Glomerular visceral epithelial cell (primary cell): ENCODE data around the gene AHI1.

Experiments
- DNase-seq: peaks from one replicate; pipeline ENCODE4 v3.0.0-alpha.2; 2016; ENCODE audit errors: extremely low spot score

The AHI1 gene

DNA sequence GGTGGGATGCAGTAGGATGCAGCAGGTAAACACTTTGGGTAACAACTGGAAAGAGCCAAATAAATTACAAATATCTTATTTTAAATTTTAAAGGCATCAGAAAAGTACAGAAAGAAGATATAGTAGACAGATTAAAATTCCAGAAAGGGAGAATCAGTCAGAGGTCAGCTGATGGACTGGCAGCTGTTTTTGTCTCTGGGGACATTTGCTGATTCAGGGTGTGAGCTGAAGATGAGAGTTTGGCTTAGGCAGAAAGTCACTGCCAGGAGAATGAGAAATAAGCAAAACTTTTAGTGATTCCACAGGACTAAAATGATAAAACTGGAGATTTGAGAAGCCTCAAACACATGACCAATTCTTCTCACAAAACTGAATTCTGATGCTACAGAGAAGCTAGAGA is 39.5 kb downstream of the AHI1 start:
- DNase-seq: no peak

DNA sequence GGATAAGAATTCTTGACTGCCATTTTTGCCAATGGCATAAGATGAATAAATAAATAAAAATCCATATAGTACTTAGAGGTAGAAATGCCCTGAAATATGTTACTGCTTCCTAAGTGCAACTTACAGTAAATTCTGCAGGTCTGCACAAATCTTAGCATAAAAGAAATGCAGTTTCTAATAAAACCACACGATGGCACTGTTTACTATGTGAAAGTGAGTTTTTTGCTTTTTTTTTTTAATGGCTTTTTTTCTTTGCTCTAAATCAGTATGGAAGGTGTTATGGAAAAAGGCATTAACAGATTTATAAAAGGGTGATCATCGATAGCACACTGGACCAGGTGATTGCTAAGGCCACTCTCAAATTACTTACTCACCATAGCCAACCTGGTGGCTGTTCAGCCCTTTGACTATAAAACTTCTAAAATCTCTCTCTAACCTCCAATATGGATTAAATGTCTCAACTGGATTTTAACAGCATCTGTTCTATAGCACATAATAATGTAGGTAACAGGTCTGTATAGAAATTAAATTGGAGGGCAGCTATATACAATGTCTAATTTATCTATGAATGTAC is 45.8 kb downstream of the AHI1 start:
- peak; percentile 46 for DNase-seq

DNA sequence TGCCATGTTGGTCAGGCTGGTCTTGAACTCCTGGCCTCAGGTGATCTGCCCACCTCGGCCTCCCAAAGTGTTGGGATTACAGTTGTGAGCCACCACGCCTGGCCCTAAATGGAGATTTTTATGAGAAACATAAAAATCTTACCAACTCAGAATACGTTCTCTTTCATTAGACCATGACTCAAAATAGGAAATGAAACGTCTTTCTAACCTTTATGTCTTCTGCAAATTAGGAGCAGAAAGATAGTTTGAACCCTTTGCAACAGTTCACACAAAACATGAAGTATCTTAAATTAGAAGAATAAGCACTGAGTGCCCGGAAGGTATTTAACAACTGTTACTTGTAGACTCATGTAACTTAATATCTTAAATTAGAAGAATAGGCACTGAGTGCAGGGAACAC is 48.3 kb downstream of the AHI1 start:
- no peak for DNase-seq

DNA sequence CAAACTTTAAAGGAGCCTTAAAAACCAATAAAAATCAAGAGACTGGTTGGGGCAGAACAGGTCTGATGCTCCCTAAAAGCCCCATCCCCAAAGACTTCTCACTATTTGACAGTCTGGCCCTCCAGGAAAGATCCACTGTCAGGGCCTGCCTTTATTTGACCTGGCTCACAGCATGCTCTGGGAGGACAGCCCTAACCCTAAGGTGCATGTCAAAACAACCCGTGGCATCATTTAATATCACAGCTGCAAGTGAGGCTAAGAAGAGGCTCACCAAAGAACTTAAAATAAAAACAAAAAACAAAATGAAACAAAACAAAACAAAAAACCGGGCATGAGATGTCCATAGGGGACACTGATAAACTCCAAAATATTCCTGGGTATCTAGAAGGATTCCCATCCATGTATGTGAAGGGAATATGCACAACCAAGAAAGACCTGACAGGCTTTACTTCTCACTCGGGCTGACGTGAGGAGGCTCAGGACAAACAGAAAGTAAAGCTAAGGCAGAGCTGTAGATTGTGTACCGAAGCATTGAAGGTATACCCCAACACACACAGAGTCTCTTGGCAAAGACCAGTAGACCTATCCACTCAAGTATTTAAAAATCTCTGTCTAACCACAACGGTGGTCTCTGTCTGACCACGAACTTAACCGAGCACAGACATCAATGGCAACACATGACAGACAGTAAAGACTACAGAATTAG is 57.3 kb downstream of the AHI1 start:
- DNase-seq: no peak

DNA sequence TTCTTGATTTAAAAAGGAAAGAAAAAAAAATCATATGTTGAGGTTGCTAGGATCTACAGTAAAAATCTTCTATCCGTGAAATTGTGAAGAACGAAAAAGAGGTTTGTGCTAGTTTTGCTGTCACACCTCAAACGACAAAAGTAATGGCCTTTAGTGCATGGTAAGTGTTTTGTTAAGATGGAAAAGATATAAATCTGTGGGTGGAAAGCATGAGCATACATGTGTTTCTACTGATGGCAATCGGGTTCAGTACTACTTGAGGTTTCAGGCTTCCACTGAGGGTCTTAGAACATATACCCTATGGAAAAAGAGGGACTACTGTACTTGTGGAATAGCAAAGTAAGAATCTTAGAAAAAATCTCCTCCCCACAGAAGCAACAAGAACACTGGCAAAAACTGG is 58.0 kb downstream of the AHI1 start:
- no peak for DNase-seq

DNA sequence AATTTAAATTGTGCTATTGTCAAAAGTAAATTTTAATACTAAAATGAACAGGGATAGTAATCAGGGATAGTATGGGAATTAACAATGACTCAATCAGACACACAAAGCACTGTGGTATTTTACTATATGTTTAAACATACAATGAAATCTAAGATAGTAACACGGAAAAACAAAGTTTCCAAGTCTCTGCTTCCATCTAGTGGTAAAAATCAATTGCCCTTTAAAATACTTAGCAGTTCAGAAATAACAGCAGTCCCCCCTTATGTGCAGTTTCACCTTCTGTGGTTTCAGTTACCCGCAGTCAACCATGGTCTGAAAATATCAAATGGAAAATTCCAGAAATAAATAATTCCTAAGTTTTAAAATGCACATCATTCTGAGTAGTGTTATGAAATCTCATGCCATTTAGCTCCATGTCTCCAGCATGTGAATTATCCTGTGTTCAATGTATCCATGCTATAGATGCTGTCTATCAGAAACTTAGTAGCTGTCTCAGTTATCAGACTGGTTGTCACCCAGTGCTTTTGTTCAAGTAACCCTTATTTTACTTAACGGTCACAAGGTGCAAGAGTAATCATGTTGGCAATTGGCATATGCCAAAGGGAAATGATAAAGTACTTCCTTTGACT is 58.5 kb downstream of the AHI1 start:
- DNase-seq: peak; percentile 5

DNA sequence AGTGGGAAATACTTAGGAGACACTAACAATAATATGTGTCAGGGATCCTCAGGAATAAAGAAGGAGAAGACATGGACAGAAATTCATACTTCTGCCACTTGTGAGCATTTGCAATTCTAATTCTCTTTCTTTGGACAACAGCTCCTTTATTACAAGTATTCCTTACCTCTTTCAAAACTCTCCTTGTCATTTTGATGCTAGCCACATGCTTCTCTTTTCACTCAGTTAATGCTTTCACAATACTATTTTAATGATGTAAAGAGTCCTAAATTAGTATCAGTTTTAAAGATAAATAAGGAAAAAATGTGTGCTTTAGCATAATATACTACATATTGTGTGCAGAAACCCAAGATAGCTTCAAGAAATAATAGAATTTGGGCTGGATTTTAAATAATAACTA is 62.5 kb downstream of the AHI1 start:
- no peak for DNase-seq

DNA sequence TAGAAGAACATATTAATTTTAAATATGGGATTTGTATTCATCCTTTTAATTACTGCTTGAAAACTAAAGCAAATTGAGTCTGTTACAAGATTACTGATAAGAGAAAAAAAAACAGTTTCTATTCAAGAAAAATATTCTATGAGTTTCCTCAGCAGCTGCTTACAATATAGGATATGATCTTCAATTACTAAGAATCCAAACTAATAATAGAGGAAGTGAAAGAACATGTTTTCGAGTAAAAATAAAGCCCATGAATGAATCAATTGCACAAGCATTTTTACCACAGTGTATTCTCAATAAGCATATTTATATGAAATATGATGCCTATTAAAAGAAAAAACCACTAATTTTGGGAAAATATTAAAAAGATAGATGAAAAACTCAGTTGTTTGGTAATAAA is 63.4 kb downstream of the AHI1 start:
- no peak for DNase-seq

DNA sequence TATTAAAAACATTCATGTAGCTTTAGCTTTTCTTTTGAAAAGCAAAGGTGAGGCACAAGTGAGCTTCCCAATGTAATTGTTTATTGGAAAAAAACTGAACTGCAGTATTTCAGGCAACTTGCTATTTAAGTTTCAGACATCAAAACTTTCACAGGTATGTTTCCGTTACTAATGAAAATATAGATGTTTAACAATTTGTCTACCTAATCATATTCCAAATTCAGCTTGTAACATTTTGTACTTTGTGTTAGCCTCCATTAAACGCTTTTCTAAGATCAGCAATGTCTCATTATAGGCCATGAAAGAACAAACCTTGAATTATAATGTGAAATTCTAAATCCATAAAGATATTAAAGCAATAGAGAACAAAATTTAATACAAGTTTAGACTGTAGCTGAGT is 69.5 kb downstream of the AHI1 start:
- DNase-seq: no peak

DNA sequence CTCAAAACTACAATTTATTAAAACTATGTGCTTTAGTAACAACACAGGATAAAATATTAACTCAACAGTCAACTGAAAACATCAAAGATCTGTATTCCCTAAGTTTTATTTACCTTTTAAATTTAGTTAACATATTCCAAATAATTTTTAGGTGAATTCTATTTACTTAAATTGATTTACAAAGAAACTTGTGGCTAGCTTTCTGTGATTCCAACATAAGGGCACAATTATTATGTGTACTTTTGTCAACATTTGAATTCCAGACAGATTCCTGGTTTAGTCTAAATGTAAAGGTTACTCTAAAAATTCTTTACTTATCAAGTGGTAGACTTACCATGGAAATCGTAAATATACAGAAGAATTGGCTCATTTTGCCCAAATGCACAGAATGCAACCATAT is 70.7 kb downstream of the AHI1 start:
- DNase-seq: no peak

DNA sequence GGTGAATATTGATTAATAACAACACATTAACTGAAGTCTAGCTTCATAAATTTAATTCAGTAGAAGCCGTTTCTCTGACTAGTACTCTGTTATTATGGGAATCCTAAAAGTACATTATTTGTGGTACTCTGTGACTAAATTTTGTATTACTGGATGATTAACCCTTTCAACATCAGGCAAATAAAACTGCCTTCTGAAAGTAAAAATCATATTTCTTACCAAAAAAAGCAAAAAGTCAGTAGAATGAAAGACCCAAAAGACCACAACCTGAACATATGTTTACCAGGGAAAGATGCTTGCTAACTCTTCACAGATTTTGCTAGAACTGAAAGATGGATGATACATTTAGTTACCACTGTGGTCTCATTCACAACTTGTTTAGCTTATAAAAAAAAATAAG is 73.2 kb downstream of the AHI1 start:
- DNase-seq: no peak

DNA sequence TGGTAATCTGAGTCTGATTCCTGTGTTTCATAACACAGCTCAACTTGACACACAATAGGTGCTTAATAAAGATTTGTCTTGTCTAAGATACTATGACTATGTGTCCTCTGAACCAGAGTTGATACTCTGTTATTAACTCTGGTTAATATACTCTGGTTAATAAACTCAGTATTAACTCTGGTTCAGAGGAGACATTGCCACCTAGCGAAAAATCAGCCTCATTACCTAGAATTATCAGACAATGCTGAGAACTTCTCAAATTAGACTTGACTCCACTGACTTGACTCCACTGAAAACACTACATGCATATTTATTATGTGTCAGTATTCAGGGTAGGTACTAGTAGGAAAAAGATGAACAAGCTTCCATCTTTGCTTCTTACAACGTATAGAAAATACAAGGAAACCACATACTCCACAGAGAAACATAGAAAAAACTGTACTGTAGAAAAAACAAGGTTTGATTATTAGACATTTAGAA is 73.9 kb downstream of the AHI1 start:
- DNase-seq: peak; percentile 41

DNA sequence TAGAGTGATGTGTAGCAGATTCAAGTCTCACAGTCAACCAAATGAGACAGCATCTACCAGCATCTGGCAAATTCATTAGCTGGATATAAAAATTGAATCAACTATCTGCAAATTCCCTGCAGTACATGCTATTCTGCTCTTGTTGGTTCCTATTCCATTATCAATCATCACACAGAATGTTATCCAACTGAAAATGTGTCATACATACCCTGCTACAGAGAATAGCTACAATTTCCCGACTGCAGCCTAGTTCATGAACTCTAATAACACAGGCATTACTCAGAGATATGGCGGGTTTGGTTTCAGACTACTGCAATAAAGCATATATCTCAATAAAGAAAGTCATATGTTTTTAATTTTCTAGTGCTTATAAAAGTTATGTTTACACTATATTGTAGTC is 78.4 kb downstream of the AHI1 start:
- no peak for DNase-seq

DNA sequence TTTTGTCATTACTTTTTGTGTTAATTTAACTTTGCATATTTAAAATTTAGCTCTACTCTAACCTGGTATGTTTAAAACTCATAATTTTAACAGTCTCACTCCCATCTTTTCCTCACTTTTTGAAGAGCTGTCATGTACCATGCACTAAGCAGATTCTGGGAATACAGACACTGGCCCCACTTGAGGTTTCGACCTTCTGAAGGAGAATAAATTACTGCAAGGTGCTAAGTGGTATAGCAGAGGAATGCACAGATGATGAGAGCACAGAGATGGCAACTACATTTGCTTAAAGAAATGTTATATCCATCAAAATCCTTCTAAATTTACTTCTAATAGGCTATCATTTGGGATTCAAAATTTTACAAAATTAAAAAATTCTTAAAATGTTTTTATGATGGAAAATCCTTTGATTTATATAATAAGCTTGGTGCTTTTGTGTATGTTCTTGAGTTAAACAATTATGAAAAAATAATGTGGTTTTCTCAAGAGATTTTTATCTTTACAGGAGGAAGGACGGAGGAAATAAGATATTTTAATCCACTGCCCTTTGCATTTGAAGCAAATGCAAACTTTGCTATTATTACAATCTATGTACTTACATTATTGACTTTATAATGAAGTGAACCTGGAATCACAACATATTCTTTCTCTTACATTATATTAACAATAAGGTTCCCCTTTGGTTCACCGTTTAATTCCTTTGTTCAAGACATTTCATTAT is 79.3 kb downstream of the AHI1 start:
- no peak for DNase-seq

DNA sequence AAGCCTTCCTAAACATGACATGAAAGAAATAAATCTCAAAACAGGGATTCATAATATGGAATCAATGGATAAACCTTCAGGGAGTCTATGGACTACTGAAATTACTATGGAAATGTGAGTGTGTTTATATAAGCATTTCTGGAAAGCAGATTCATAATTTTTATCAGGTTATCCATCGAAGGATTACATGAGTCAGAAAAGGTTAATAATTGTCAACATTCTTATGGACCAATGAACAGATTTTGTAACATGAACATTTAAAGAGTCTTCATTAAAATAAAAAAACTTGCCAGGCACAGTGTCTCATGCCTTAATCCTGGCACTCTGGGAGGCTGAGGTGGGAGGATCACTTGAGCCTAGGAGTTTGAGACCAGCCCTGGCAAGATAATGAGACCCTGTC is 84.8 kb downstream of the AHI1 start:
- DNase-seq: peak; percentile 23

DNA sequence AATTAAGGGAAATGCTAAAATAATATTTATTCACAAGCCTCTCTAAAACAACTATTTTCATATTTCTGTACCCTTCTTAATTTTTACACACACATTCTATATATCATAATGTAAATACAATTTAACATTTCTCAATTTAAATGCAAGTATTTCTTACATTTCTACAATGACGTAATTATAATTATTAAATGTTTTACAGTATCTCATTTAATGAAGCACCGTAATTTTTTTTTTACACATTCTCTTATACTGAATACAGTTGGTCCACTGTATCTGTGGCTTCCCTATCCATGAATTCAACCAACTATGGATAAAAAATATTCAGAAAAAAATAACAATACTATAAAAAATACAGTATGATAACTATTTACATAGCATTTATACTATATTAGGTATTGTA is 85.7 kb downstream of the AHI1 start:
- no peak for DNase-seq

DNA sequence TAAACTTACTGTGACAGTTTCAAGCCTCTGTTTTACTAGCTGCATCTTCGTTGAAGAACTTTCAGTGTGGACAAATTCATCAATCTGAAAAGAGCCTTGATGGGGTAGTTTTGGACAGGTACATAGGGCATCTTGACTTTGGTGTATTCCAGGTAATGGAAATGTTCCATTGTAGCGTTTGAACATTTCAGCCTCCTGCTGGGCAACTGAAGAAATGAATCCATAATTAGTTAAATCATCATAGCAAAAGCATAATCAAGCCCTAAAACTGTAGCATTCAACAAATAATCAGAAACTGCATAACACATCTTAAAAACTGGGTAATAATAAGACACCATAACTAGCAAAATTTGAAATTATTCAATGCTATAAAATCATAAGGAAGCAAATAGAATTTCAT is 86.2 kb downstream of the AHI1 start:
- no peak for DNase-seq

DNA sequence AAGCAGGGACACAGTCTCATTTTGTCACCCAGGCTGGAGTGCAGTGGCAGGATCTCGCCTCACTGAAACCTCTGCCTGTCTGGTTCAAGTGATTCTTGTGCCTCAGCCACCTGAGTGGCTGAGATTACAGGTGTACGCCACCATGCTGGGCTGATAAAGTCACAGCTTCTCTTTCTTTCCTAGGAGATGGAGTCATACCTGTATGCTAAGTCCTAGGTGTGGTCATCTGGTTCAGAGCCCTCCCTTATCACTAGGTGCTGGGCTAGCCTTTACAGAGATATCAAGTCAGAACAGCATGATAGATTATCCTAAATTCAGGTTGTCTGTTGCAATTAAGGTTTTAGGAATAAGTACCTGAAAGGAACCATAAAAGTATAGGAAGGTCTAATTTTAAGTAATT is 86.7 kb downstream of the AHI1 start:
- no peak for DNase-seq

DNA sequence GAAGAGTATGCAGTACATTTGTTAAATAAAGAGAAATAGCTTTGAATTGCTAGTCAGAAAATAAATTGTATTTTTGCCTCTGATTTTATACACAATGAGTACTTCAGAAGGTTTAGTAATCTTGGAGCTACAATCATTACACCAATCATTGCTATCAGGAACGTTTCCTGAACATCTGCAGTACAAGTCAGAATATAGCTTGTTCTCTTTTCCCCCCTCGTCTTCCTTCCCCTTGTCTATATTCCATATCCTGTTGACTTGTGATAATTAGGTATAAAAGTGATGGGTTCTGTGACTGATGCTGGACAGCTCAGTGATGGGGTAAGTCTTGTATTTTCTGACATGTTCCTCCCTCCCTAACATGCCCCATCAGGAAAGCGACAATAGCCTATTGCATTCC is 94.0 kb downstream of the AHI1 start:
- DNase-seq: no peak

DNA sequence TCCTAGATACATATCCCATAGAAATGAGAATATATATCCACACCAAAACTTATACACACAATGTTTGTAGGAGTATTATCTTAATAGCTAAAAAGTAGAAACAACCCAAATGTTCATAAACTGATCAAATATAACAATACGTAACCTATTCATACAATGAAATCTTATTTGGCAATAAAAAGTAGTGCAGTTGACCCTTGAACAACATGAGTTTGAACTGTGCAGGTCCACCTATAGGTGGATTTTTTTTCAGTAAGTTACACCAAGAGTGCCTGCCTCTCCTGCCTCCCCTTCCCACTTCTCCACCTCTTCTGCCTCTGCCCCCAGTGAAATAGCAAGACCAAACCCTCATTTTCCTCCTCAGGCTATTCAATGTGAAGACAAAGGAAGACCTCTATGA is 95.2 kb downstream of the AHI1 start:
- DNase-seq: no peak

DNA sequence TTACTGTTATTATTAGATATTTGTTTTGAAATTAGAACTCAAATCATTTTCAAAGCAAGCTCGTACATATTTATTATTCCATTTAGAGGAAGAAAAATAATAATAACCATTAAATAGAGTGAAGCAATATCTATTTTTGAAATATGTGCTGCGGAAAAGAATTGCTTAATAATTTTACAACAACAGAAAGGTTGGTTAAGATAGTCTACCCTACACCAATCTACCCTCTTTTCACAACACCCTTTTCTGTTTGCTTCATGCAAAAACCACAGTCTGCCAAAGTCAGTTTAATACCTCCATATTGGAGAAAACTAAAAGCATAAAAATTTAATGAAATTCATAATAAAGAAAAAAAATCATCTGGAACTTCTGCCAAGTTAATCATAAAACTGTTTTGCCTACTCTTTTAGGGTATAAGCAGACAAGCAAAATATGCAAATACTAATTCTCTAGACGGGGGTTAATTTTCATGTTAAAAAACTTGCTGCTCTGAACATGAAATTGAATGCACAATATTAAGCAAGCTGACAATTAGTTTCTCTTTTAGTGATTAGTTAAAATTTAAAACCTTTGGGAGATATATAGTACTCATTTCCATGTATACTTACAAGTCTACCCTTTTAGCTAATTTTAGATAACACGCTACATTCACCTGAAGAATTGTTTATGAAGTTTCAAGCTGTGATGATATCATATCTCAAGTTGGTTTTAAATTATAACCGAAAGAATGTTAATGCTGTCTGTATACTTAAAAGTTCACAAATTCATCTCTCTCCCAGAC is 100.2 kb downstream of the AHI1 start:
- DNase-seq: no peak

DNA sequence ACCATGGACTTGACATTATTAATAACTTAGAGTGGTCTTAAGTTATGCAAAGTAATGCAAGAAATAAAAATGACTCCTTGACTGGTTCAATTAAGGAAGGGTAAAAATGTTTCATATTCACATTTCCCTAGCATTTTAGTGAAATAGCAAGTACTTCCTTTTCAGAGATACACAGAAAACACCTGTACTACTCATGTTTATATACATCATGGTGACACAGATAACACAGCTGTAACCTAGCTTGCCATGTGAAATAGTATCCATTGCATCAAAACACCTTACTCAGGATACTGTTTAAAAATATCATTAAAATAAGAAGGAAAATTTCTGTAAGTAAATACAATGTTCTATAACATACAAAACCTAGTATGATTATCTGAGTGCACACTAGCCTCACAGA is 102.4 kb downstream of the AHI1 start:
- DNase-seq: no peak
